DMS79 treated with DMSO at 0.1 percent for 48 hours (cell line): ENCODE results near the gene SLC16A10.
"Not testable (repeated sequence)": the region's sequence is repeated elsewhere in the genome, so short reads cannot be mapped to it uniquely, and the experiment has no call there.

Experiments
- DNase-seq: peaks from one replicate; lab custom pipeline; 2025; lab: John Stamatoyannopoulos, UW

SLC16A10 gene

GRCh38 chr6:111219785-111220184 lies 132.5 kb downstream of the SLC16A10 start:
- DNase-seq: no peak

GRCh38 chr6:111220383-111221031 lies 133.2 kb downstream of the SLC16A10 start:
- DNase-seq: no peak

DNA sequence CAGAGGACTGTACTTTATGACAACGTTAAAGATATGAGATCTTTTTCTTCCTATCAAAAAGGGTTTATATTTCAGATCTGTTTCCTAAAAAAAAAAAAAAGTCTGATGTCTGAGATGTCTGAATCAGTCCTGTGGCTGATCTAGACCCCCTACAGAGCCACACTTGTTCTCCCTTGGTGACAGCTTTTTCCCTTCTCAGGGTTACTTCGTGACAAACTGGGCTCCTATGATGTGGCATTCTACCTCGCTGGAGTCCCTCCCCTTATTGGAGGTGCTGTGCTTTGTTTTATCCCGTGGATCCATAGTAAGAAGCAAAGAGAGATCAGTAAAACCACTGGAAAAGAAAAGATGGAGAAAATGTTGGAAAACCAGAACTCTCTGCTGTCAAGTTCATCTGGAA lies 134.5 kb downstream of the SLC16A10 start:
- DNase-seq: no peak

- DNase-seq: no peak
Measured at GRCh38 chr6:111222341-111222740, 135.0 kb downstream of the SLC16A10 start.

DNA sequence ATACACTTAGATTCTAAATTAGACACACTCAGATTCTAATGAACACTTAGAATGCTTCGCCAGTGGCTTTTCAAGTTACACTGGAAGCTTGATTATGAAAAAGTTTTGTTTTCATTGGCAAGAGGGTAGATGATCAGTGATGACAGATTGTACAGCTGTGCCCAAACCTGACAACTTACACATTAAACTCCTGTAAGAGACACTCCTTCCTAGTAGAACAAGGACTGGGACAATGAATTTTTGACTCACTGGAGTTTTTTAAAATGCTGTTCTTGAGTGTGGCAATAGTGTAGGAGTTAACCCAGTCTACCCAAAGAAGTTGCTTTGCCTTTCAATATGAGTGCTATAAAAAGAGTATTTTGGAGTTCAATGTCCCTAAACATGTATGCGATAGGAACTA lies 140.8 kb downstream of the SLC16A10 start:
- DNase-seq: no peak

DNA sequence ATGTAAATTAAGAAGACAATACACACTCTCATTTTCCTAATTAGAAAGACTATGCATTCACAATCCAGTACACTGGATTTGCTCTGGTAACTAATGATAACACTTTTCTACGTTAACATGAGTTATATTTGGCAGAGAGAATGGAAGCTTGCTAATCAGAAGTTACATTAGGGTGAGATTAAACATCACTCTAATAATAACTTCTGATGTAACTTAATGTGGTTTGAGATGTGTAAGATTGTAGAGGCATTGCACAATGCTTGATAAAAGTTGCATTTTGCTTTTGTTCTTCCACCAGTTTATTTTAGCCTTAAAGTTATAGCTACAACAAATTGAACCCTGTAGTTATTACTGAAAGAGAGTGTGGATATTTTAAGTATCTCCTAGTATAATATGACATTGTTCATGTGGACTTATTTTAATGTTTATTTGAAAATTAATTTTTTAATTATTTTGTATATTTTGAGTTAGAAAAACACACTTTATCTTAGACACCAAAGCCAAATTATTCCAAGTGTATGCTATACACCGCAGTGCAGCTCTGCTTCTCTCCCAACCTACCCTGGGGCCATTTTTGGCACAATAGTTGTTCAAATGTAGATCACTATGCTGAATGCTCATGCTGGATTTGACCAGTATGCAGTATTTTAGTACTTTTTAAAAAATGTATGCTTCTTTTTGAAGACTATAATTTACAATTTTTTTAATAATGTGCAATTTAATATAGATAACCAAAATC lies 143.2 kb downstream of the SLC16A10 start:
- no peak for DNase-seq

DNA sequence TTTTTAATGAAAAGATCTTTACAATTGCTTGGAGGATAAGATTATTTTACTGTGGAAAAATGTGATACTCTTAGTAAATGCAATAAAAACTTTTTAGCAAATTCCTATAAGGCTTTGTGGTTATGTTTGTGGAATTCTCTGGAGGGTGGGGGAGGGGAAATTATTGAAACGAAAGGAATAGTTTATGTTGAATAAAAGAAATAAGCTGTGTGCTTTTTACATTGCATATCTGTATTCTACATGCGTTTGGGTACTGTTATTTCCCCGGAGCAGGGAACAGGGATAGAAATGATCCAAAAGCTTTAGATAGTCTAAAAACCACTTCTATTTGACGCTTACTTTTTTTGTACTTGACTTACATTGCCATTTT lies 143.8 kb downstream of the SLC16A10 start:
- DNase-seq: no peak

GRCh38 chr6:111237852-111238251 lies 150.5 kb downstream of the SLC16A10 start:
- no peak for DNase-seq

GRCh38 chr6:111238464-111239119 lies 151.3 kb downstream of the SLC16A10 start:
- no peak for DNase-seq

GRCh38 chr6:111239461-111239860 lies 152.2 kb downstream of the SLC16A10 start:
- DNase-seq: no peak

DNA sequence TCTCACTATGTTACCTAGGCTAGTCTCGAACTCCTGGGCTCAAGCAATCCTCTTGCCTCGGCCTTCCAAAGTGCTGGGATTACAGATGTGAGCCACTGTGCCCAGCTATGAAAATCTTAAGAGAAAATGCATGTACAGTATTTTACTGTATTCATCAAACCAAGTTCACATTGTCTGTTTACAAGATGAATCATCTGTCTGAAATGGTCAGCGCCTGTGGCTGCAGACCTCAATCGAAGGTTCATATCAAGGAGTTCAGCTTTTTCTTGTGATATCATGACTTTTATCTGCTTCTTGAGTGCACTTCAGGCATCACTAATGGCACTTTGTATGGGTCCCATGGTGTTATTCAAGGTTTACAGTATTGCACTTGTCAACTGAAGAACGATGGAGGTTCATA lies 155.1 kb downstream of the SLC16A10 start:
- DNase-seq: no peak

DNA sequence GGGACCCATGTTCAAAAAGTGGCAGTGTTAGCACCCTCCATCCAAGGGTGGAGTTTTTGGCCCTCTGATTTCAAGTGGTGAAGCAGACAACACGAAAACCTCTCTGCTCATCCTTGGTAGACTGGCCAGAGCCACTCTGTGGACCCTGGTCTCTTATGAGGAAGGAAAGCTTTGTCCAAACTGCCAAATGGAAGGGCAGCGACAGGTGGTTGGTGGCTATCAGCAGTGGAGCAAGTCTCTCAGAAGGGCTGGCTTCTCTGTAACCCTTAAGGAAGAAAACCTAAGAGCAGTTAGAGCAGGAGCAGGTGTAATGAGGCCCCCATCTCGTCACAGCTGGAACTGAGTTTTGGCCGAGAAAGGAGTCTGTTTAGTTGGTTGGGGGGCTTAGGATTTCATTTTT lies 155.8 kb downstream of the SLC16A10 start:
- no peak for DNase-seq

DNA sequence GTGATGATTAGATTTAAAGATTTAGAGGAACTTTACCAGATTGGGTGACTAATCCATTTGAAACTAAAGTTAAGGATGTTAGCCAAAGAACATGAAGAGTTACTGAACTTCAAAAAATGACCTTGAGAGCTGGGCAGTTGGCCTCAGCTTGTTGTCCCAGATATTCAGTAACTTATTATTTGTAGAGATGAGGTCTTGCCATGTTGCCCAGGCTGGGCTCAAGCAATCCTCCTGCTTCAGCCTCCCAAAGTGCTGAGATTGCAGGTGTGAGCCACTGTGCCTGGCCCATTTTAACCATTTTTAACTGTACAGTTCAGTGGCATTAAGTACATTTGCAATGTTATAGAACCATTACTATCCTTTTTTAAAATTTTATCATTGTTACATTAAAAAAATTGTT lies 161.5 kb downstream of the SLC16A10 start:
- DNase-seq: no peak

DNA sequence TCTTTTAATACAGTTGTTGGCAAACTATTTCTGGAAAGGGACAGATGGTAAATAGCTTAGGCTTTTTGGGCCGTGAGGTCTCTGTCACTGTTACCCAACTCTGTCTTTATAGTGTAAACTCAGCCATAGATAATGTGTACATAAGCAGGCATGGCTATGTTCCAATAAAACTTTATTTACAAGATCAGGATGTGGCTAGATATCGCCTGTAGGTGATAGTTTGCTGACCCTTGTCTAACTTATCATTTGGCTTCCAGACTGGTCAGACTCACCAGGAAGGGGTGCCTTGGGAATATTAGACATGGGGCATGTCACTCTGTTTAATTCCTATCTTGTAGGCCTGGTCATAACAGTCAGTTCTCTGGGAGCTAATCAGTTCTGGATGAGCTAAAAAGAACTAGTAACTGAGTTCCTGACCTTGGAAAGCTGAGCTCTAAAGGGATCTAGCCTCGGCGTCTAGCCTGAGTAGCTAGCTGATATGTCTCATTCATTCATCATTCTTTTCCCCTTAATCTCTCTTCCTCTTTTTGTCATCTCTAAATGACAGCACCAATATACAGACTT lies 163.6 kb downstream of the SLC16A10 start:
- DNase-seq: no peak

- DNase-seq: no peak
Measured at GRCh38 chr6:111252726-111253125, 165.4 kb downstream of the SLC16A10 start.

DNA sequence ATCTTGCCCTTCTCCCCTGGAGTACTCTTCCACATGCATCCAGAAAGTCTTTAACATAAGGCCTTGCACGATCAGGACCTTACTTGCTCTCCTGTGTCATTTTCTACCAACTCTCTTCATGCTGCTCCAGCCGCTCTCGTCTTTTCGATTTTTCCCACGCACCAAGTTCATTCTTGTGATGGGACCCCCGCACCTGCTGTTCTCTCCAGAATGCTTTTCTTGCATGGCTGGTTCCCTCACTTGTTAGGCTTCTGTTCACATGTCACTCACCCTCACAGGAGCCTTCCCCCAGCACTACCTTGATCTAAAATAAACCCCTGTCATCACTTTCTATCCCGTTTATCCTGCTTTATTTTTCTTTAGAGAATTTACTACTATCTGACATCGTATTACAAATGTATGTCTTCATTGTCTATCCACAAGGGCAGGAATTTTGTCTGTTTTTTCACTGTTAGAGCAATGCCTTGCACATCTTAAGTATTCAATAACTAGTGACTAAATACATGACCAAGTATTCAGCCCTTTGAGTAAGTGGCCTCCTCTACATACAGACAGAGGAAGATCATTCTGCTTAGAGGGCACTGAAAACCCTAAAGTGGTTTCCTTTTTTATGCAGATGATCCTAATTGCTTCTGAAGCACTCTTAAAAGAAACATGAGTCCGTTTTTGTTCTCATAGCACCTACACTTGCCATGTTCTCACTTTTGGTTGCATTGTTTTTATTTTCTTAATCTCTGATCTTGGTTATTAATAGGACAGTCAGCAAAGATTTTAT lies 166.9 kb downstream of the SLC16A10 start:
- DNase-seq: peak; percentile 7

DNA sequence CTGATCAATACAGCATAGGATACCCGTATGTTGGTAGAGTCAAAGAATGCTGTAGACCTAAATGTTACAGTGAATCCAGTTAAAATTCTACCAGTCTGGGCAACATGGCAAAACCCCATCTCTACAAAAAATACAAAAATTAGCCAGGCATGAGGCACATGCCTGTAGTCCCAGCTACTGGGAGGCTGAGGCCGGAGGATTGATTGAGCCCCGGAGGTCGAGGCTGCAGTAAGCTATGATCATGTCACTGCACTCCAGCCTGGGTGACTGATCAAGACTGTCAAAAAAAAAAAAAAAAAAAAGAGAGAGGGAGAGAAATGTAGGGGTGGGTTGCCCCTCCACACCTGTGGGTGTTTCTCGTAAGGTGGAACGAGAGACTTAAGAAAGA lies 167.5 kb downstream of the SLC16A10 start:
- DNase-seq: no peak

- DNase-seq: not testable (repeated sequence)
Measured at GRCh38 chr6:111255838-111256237, 168.5 kb downstream of the SLC16A10 start.

DNA sequence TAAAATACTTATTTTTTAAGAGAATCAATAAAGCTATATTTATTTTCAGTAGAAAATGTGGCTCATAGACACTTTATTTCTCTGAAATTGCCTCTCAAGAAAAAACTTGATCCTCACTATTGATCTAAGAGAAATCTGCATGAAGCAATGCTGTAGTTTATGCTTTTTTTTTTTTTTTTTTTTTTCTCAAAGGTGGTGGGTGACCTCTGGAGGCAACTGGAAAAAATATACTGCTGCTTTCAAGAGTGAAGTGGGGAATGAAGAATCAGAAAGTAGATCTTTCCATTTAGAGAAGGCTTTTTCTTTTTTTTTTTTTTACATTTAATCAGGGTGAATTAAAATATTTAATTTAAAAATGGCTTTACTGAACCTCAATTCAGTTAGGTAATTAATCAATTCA lies 169.3 kb downstream of the SLC16A10 start:
- no peak for DNase-seq

- no peak for DNase-seq
Measured at GRCh38 chr6:111258010-111258409, 170.7 kb downstream of the SLC16A10 start.

GRCh38 chr6:111258615-111259088 lies 171.3 kb downstream of the SLC16A10 start:
- DNase-seq: no peak
